PC-9 (cell line): ENCODE measurements around the gene UNG. TPM values are rescaled to one million over a fixed set of nuclear protein-coding genes. Genes with fewer than 3 reads are reported as not detected.
A peak's percentile ranks its signal among the peaks of the same experiment; 100 is the strongest.
"Not testable (repeated sequence)": the region's sequence is repeated elsewhere in the genome, so short reads cannot be mapped to it uniquely, and the experiment has no call there.

Experiments used
- BruUV-seq: library from RNA; stranded (reverse); fragments of 400-500 nt; replicated peaks from 2 replicates; lab custom pipeline; 2021; lab: Mats Ljungman, UMichigan
- CTCF ChIA-PET: fragments of 300-600 bp; sonication (Branson Sonifier 250); formaldehyde crosslinking; loops from one replicate; lab custom pipeline; 2022; ENCODE audit warnings: antibody characterized with exemption; lab: Charles Lee
- POLR2A ChIA-PET: fragments of 300-600 bp; sonication (Branson Sonifier 250); formaldehyde crosslinking; loops from one replicate; lab custom pipeline; 2022; ENCODE audit warnings: antibody characterized with exemption; ENCODE audit not compliant: unreplicated experiment; lab: Charles Lee
- DNase-seq, 2 experiments: peaks; one replicate each; pipeline versions ENCODE4 v3.0.0 to v3.0.0-alpha.2; 2015 to 2022; ENCODE audit warnings: mixed read lengths in 1 of 2
- H2AFZ ChIP-seq: fragments of 200-600 bp; sonication (generic); 2 replicates; pipeline ENCODE4 v1.8.1; 2017; ENCODE audit warnings: antibody characterized with exemption
- H3F3A ChIP-seq: fragments of 200-600 bp; sonication (generic); 2 replicates; pipeline ENCODE4 v1.8.1; 2017; ENCODE audit warnings: antibody characterized with exemption, mild to moderate bottlenecking, low read depth; ENCODE audit not compliant: insufficient read depth
- H3K27ac ChIP-seq: fragments of 200-600 bp; sonication (generic); 2 replicates; pipeline ENCODE4 v1.6.1; 2016; ENCODE audit warnings: mixed run types
- H3K27me3 ChIP-seq: fragments of 200-600 bp; sonication (generic); 2 replicates; pipeline ENCODE4 v1.6.1; 2016; ENCODE audit warnings: low read depth, mixed run types; ENCODE audit not compliant: insufficient read depth
- H3K36me3 ChIP-seq: fragments of 200-600 bp; sonication (generic); 2 replicates; pipeline ENCODE4 v1.6.1; 2016; ENCODE audit warnings: low read depth, mixed run types
- H3K4me1 ChIP-seq: fragments of 200-600 bp; sonication (generic); replicated peaks from 2 replicates; pipeline ENCODE4 v1.6.1; 2016; ENCODE audit warnings: mixed run types; ENCODE audit not compliant: insufficient read depth
- H3K4me2 ChIP-seq: fragments of 200-600 bp; sonication (generic); 2 replicates; pipeline ENCODE4 v1.6.1; 2017; ENCODE audit warnings: mixed run types
- H3K4me3 ChIP-seq: fragments of 200-600 bp; sonication (generic); 2 replicates; pipeline ENCODE4 v1.6.1; 2016; ENCODE audit warnings: mixed run types
- H3K79me2 ChIP-seq: fragments of 200-600 bp; sonication (generic); 2 replicates; pipeline ENCODE4 v1.6.1; 2017; ENCODE audit warnings: low read depth, mixed run types
- H3K9me2 ChIP-seq: fragments of 200-600 bp; sonication (generic); 2 replicates; pipeline ENCODE4 v1.8.1; 2017; ENCODE audit warnings: mild to moderate bottlenecking; ENCODE audit not compliant: insufficient read depth
- H3K9me3 ChIP-seq: fragments of 200-600 bp; sonication (generic); 2 replicates; pipeline ENCODE4 v1.8.1; 2016; ENCODE audit warnings: low read depth; ENCODE audit not compliant: insufficient read depth
- H4K20me1 ChIP-seq: fragments of 200-600 bp; sonication (generic); 2 replicates; pipeline ENCODE4 v1.8.1; 2017; ENCODE audit not compliant: insufficient read depth
- CTCF ChIP-seq: fragments of 200-600 bp; sonication (generic); conservative IDR thresholded peaks from 2 replicates; pipeline ENCODE4 v1.6.1; 2017; ENCODE audit warnings: mixed run types, antibody characterized with exemption, mild to moderate bottlenecking, moderate library complexity
- EZH2 ChIP-seq: fragments of 200-600 bp; sonication (generic); IDR thresholded peaks from 2 replicates; pipeline ENCODE4 v1.8.0; 2017; ENCODE audit warnings: antibody characterized with exemption, low read depth
- intact Hi-C: fragments of 100-400 bp; cut with micrococcal nuclease; formaldehyde crosslinking; loops from one replicate; pipeline ENCODE4 v1.10.0; 2022; ENCODE audit not compliant: unreplicated experiment
- total RNA-seq: library from RNA; stranded (reverse); gene quantifications from 2 replicates; pipeline ENCODE4 v1.2.3, GENCODE V29; 2021

UNG gene
- total RNA-seq, 1 experiment from 2014 or later: 54.9 TPM

GRCh38 chr12:109052414-109053323, 44.7 kb upstream of the UNG start, which contains the start of gene USP30:
TSS of gene USP30 (plus strand) at chr12:109052576. CDS start at chr12:109052679, 103 bp downstream.
- intact Hi-C loops: loop anchor here (5.0 kb wide), 1 partner anchor 195 kb away; the partner anchor contains the start of gene SSH1
- ChIA-PET POLR2A (interaction anchor here (0.7 kb wide), 1 partner anchor 318 kb away, joined by 3 read pairs; no protein-coding TSS in a partner anchor), CTCF (interaction anchor here (0.6 kb wide), 1 partner anchor 102 kb away, joined by 7 read pairs; no protein-coding TSS in a partner anchor)
- no peak for TF ChIP-seq EZH2
- TF ChIP-seq CTCF: no peak
- Histone ChIP-seq H3K27me3 (no peaks in the 10 kb centered on the region), H3K4me2 (peak within 1 kb of the TSS; percentile 80), H3K79me2 (no peaks in the 10 kb centered on the region), H3K4me1 (peaks cover 11% of the 10 kb centered on the region; the same call in 1 of the 2 replicates), H3F3A (peaks cover 2% of the 10 kb centered on the region), H2AFZ (peak within 1 kb of the TSS; percentile 94), H3K9me2 (no peaks in the 10 kb centered on the region), H3K9me3 (no peaks in the 10 kb centered on the region), H3K36me3 (no peaks in the 10 kb centered on the region), H3K27ac (no peak within 1 kb of the TSS), H4K20me1 (no peaks in the 10 kb centered on the region), H3K4me3 (peak within 1 kb of the TSS; percentile 79)
- DNase-seq: peak; percentile 71 to 76
- no TSS peak for BruUV-seq

- no peak overlapping the region for H3K27ac ChIP-seq
- intact Hi-C loops: loop anchor here (5.0 kb wide), 1 partner anchor 196 kb away; the partner anchor contains the start of gene SSH1
- H3F3A ChIP-seq: no peaks in the 10 kb centered on the region
- TF ChIP-seq CTCF (no peak), EZH2 (no peak)
- peak overlapping the region; percentile 94 for H2AFZ ChIP-seq
- POLR2A ChIA-PET: interaction anchor here (0.6 kb wide), 1 partner anchor 18 kb away, joined by 4 read pairs; no protein-coding TSS in a partner anchor
- H4K20me1 ChIP-seq: no peaks in the 10 kb centered on the region
- BruUV-seq: TSS peak; percentile 45
- H3K4me1 ChIP-seq: peaks cover 11% of the 10 kb centered on the region; the same call in 1 of the 2 replicates
- peak overlapping the region; percentile 79 for H3K4me3 ChIP-seq
- no peak for DNase-seq
- CTCF ChIA-PET: interaction anchor here (0.6 kb wide), 1 partner anchor 24 kb away, joined by 3 read pairs; no protein-coding TSS in a partner anchor
- H3K79me2 ChIP-seq: no peaks in the 10 kb centered on the region
- H3K9me2 ChIP-seq: no peaks in the 10 kb centered on the region
- H3K4me2 ChIP-seq: peak overlapping the region; percentile 80
- H3K9me3 ChIP-seq: no peaks in the 10 kb centered on the region
- H3K27me3 ChIP-seq: no peaks in the 10 kb centered on the region
- no peaks in the 10 kb centered on the region for H3K36me3 ChIP-seq
Measured at GRCh38 chr12:109053382-109054123, 43.8 kb upstream of the UNG start.

- peaks cover 11% of the 10 kb centered on the region; the same call in 1 of the 2 replicates for H3K4me1 ChIP-seq
- H2AFZ ChIP-seq, BruUV-seq, H3K27ac ChIP-seq, DNase-seq, H3K36me3 ChIP-seq, H4K20me1 ChIP-seq, CTCF ChIA-PET, H3F3A ChIP-seq, H3K9me3 ChIP-seq, H3K79me2 ChIP-seq, H3K27me3 ChIP-seq, H3K9me2 ChIP-seq: not testable (repeated sequence)
- POLR2A ChIA-PET: interaction anchor here (0.6 kb wide), 1 partner anchor 17 kb away, joined by 4 read pairs; no protein-coding TSS in a partner anchor
- peak overlapping the region; percentile 80 for H3K4me2 ChIP-seq
- H3K4me3 ChIP-seq: peak overlapping the region; percentile 79; the same call in 1 of the 2 replicates
- intact Hi-C loops: loop anchor here (5.0 kb wide), 1 partner anchor 197 kb away; the partner anchor contains the start of gene SSH1
Measured at GRCh38 chr12:109054124-109054513, 43.3 kb upstream of the UNG start.
